ENCODE measurements around the gene CDK9. TPM values are rescaled to one million over a fixed set of nuclear protein-coding genes. Genes with fewer than 3 reads are reported as not detected.

Gene CDK9
- total RNA-seq, 2 donors from 2014 or later: 64.0 to 77.7 TPM

GRCh38 chr9:127808347-127809001, 22.6 kb downstream of the CDK9 start:
- Histone ChIP-seq H3K27me3 (no peaks in the 10 kb centered on the region), H3K9ac (ENCODE audit: low read depth in 2 of 2, low read length in 2 of 2) (no peak overlapping the region), H3K9me3 (no peaks in the 10 kb centered on the region), H3K36me3 (no peaks in the 10 kb centered on the region), H3K4me3 (no peak overlapping the region), H3K27ac (no peak overlapping the region), H3K4me1 (peaks cover 9% of the 10 kb centered on the region)
- no peak for TF ChIP-seq CTCF (IDR thresholded peaks at IDR 0.05)
- DNase-seq: no peak
- intact Hi-C loops (cut with DNase I): loop anchor here (10.0 kb wide), 1 partner anchor 66 kb away; the partner anchor contains the start of gene AK1

GRCh38 chr9:127809002-127809539, 23.2 kb downstream of the CDK9 start:
- intact Hi-C loops (cut with DNase I): loop anchor here (10.0 kb wide), 1 partner anchor 66 kb away; the partner anchor contains the start of gene AK1
- Histone ChIP-seq H3K27ac (no peak overlapping the region), H3K9me3 (no peaks in the 10 kb centered on the region), H3K4me3 (peak overlapping the region; percentile 11), H3K9ac (ENCODE audit: low read depth in 2 of 2, low read length in 2 of 2) (peak overlapping the region; percentile 35 to 41), H3K27me3 (no peaks in the 10 kb centered on the region), H3K36me3 (no peaks in the 10 kb centered on the region), H3K4me1 (peaks cover 3% of the 10 kb centered on the region)
- no peak for TF ChIP-seq CTCF (IDR thresholded peaks at IDR 0.05)
- DNase-seq: no peak

- Histone ChIP-seq H3K4me1 (no peaks in the 10 kb centered on the region), H3K9ac (ENCODE audit: low read depth in 2 of 2, low read length in 2 of 2) (peak overlapping the region; percentile 35 to 41), H3K27ac (no peak overlapping the region), H3K4me3 (peak overlapping the region; percentile 11), H3K36me3 (no peaks in the 10 kb centered on the region), H3K27me3 (no peaks in the 10 kb centered on the region), H3K9me3 (no peaks in the 10 kb centered on the region)
- intact Hi-C loops (cut with DNase I): loop anchor here (10.0 kb wide), 1 partner anchor 65 kb away; the partner anchor contains the start of gene AK1
- no peak for TF ChIP-seq CTCF (IDR thresholded peaks at IDR 0.05)
- DNase-seq: peak; percentile 78
Measured at GRCh38 chr9:127809540-127810377, 23.9 kb downstream of the CDK9 start.

GRCh38 chr9:127810378-127811187, 24.7 kb downstream of the CDK9 start:
- H3K9ac ChIP-seq (ENCODE audit: low read depth in 2 of 2, low read length in 2 of 2): no peak overlapping the region
- TF ChIP-seq CTCF (IDR thresholded peaks at IDR 0.05): no peak
- H3K36me3 ChIP-seq: no peaks in the 10 kb centered on the region
- intact Hi-C loops (cut with DNase I): no loop called here
- DNase-seq: no peak
- H3K4me3 ChIP-seq: no peak overlapping the region
- H3K4me1 ChIP-seq: no peaks in the 10 kb centered on the region
- no peaks in the 10 kb centered on the region for H3K9me3 ChIP-seq
- no peak overlapping the region for H3K27ac ChIP-seq
- H3K27me3 ChIP-seq: no peaks in the 10 kb centered on the region

GRCh38 chr9:127812011-127812410, 26.2 kb downstream of the CDK9 start:
- Histone ChIP-seq H3K9ac (ENCODE audit: low read depth in 2 of 2, low read length in 2 of 2) (no peak overlapping the region), H3K27ac (no peak overlapping the region), H3K4me1 (no peaks in the 10 kb centered on the region), H3K27me3 (no peaks in the 10 kb centered on the region), H3K4me3 (no peak overlapping the region), H3K9me3 (no peaks in the 10 kb centered on the region), H3K36me3 (no peaks in the 10 kb centered on the region)
- DNase-seq: no peak
- intact Hi-C loops (cut with DNase I): no loop called here
- TF ChIP-seq CTCF (IDR thresholded peaks at IDR 0.05): no peak
